ENCODE measurements around the gene NID2.

Gene NID2

DNA sequence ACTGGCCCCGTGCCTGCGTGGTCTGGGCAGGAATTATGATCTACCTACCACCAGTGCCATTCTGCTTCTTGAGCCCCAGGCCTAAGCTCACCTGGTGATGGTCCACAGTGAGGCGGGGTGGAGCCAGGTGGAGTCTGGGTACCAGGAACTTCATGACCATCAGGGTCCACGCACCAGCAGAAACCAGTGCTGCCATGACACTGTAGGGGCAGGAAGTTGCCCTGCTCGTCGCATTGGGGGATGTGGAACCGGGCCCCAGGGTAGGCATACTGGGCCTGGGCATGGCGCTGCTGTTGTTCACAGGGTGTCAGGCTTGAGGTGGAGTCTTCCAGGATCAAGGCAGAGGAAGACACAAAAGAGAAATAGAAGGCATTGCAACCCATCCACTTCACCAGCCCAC lies 49.9 kb downstream of the NID2 start:
- Histone ChIP-seq H3K27me3 (ENCODE audit: insufficient read depth, low read length) (no peaks in the 10 kb centered on the region), H3K36me3 (ENCODE audit: insufficient read depth, low read depth, low read length) (no peaks in the 10 kb centered on the region), H3K4me3 (ENCODE audit: low read length) (no peak overlapping the region), H3K9me3 (ENCODE audit: insufficient read depth, low read depth, low read length) (no peaks in the 10 kb centered on the region), H3K27ac (ENCODE audit: low read length) (no peak overlapping the region), H3K9ac (ENCODE audit: low read depth, low read length) (no peak overlapping the region), H3K4me1 (ENCODE audit: insufficient read depth, low read length) (peaks cover 11% of the 10 kb centered on the region; the same call in 1 of the 2 replicates)

DNA sequence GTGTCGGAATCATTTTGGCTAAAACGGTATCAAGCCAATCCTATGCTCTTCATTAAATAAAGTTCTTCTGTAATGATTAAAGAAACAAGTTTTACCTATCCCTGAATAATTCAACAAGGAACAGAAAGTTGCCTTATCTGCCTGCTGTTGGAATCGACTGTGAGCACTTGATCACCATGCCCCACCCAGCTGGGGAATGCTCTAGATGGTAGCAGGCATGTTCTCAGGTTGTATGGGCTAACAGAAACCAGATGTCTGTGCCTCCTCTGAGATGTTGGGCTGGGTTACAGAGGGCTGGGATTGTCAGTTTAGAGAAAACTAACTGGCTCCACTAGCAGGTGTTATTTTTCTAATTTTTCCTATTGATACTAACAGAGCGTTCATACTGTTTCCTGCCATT lies 50.6 kb downstream of the NID2 start:
- Histone ChIP-seq H3K4me1 (ENCODE audit: insufficient read depth, low read length) (peaks cover 11% of the 10 kb centered on the region), H3K36me3 (ENCODE audit: insufficient read depth, low read depth, low read length) (no peaks in the 10 kb centered on the region), H3K9ac (ENCODE audit: low read depth, low read length) (no peak overlapping the region), H3K27ac (ENCODE audit: low read length) (no peak overlapping the region), H3K9me3 (ENCODE audit: insufficient read depth, low read depth, low read length) (no peaks in the 10 kb centered on the region), H3K27me3 (ENCODE audit: insufficient read depth, low read length) (no peaks in the 10 kb centered on the region), H3K4me3 (ENCODE audit: low read length) (no peak overlapping the region)

DNA sequence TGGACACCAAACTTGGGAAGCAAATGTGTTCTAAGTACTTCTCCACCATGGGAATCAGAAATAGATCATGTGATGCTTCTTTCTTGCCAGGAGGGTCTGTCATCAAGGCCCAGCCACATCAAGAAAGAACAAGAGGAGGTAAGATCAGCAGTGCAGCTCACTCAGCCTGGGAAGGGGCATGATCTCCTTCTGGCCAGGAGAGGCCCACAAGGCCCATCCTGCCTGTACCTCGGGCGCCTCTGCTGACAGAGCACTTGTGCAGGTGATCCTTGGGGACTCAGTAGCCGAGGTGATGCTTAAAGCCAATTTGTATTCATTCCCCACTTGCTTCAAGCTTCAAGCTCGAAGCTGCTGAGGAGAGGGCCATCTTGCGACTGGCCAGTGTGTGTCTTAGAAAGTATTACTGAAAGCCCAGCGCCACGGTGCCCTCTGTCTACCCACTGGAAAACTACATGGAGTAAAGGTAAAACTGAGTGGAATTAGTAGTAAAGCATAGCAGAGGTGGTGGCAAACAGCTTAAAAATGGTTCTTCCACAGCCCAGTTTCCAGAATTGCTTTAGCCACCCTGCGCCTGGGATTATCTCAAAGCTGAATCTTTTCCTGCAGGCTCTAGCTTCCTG lies 53.3 kb downstream of the NID2 start:
- Histone ChIP-seq H3K4me3 (ENCODE audit: low read length) (no peak overlapping the region), H3K9ac (ENCODE audit: low read depth, low read length) (no peak overlapping the region), H3K36me3 (ENCODE audit: insufficient read depth, low read depth, low read length) (peaks cover 17% of the 10 kb centered on the region), H3K9me3 (ENCODE audit: insufficient read depth, low read depth, low read length) (no peaks in the 10 kb centered on the region), H3K27ac (ENCODE audit: low read length) (no peak overlapping the region), H3K4me1 (ENCODE audit: insufficient read depth, low read length) (peaks cover 8% of the 10 kb centered on the region), H3K27me3 (ENCODE audit: insufficient read depth, low read length) (no peaks in the 10 kb centered on the region)

DNA sequence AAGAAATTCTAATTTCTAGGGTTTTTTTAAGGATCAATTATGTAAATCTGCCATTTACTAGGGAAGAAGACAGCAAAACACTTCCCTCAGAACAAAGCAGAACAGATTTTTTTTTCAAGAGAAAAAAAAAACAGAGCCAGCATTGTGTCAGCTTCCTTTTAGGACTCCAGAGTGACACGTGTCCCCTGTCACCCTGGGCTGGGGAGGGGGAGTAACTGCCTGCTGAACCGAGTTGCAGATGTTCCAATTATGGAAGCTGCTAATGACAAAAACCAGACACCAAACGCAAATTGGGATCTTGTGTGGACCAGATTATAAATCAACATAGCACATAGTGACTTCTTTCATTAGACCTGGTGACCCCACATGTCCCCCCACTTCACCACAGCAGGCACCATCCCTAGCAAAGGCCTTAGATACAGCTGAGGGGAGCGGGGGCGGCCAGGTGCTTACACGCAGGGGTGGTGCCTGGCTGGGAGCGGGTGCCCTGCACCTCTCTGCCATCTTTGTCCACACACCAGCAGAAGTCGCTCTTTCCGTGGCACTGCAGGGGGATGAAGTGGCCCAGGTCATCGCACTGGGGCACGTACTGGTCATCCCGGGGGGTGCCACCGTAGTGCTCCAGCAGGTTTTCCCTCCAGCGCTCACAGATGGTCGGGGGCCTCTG lies 54.1 kb downstream of the NID2 start:
- Histone ChIP-seq H3K9ac (ENCODE audit: low read depth, low read length) (no peak overlapping the region), H3K36me3 (ENCODE audit: insufficient read depth, low read depth, low read length) (peaks cover 25% of the 10 kb centered on the region), H3K27me3 (ENCODE audit: insufficient read depth, low read length) (no peaks in the 10 kb centered on the region), H3K4me3 (ENCODE audit: low read length) (no peak overlapping the region), H3K4me1 (ENCODE audit: insufficient read depth, low read length) (peaks cover 8% of the 10 kb centered on the region), H3K27ac (ENCODE audit: low read length) (no peak overlapping the region), H3K9me3 (ENCODE audit: insufficient read depth, low read depth, low read length) (no peaks in the 10 kb centered on the region)

DNA sequence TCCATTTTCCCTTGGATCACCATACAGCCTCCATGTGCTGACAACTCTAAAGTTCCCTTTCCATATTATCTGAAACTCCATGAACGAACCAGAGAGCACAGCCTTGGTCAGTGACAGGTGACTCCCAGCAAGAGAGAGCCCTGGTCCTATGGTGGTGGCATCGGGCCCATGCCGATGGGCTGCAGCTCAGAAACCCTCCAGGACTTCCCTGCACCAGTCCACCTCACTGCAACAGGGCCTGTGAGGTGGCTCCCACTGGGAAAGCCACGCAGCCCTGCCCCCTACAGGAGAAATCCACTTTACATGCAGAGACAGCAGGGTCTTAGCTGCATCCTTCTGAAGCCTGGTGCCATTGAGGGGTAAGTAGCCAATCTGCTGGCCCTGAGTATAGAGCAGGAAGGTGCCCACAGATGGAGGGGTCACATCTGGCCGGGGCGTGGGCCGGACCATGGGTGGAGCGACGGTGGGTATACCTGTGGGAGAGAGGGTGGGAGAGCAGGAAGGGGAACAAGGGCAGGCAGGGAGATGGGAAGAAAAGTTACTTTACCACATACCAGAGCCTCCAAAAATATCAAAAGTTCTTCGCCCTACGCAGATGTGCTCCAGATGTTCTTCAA lies 54.8 kb downstream of the NID2 start:
- H3K4me3 ChIP-seq (ENCODE audit: low read length): no peak overlapping the region
- H3K27ac ChIP-seq (ENCODE audit: low read length): no peak overlapping the region
- peaks cover 8% of the 10 kb centered on the region for H3K4me1 ChIP-seq (ENCODE audit: insufficient read depth, low read length)
- H3K36me3 ChIP-seq (ENCODE audit: insufficient read depth, low read depth, low read length): peaks cover 31% of the 10 kb centered on the region
- H3K9ac ChIP-seq (ENCODE audit: low read depth, low read length): no peak overlapping the region
- H3K9me3 ChIP-seq (ENCODE audit: insufficient read depth, low read depth, low read length): no peaks in the 10 kb centered on the region
- H3K27me3 ChIP-seq (ENCODE audit: insufficient read depth, low read length): no peaks in the 10 kb centered on the region

DNA sequence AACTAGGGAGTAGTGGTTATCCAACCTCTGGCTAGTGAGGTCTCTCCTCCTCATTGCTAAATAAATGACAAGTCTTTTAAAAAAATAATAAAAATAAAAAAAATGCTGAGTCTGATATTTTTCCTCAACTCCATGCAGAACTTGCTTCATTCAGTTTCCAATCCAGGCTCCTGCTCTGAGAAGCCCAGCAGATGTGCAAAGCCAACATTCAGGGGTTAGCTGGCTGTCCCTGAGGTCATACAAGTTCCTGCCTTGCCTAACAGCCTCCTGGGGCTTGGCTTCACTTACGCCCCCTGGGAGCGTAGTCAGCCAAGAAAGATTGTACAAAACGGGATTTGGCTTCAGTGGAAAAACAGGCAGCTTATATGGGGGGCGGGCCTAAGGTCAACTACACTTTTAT lies 56.2 kb downstream of the NID2 start:
- peaks cover 46% of the 10 kb centered on the region for H3K36me3 ChIP-seq (ENCODE audit: insufficient read depth, low read depth, low read length)
- H3K9ac ChIP-seq (ENCODE audit: low read depth, low read length): no peak overlapping the region
- peaks cover 8% of the 10 kb centered on the region for H3K4me1 ChIP-seq (ENCODE audit: insufficient read depth, low read length)
- H3K27me3 ChIP-seq (ENCODE audit: insufficient read depth, low read length): no peaks in the 10 kb centered on the region
- no peak overlapping the region for H3K4me3 ChIP-seq (ENCODE audit: low read length)
- no peaks in the 10 kb centered on the region for H3K9me3 ChIP-seq (ENCODE audit: insufficient read depth, low read depth, low read length)
- H3K27ac ChIP-seq (ENCODE audit: low read length): no peak overlapping the region

DNA sequence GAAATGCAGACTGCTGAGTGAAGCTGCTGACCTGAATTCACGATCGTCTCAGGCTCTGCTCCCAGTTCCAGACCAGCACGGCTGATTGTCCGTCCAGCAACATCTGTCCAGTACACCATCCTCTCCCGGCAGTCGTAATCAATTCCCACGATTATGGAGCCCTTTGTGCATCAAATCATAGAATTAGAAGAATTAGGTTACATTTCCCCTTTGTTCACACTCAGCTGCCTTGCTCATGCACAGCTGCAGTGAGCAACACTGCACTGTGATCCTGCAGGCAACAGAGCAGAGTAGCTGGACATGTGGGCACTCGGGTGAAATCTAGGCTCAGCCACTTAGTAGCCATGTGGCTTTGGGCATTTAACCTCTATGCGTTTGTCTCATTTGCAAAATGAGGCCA lies 57.3 kb downstream of the NID2 start:
- Histone ChIP-seq H3K36me3 (ENCODE audit: insufficient read depth, low read depth, low read length) (peaks cover 57% of the 10 kb centered on the region), H3K4me3 (ENCODE audit: low read length) (no peak overlapping the region), H3K4me1 (ENCODE audit: insufficient read depth, low read length) (peaks cover 8% of the 10 kb centered on the region), H3K9ac (ENCODE audit: low read depth, low read length) (no peak overlapping the region), H3K9me3 (ENCODE audit: insufficient read depth, low read depth, low read length) (no peaks in the 10 kb centered on the region), H3K27ac (ENCODE audit: low read length) (no peak overlapping the region), H3K27me3 (ENCODE audit: insufficient read depth, low read length) (no peaks in the 10 kb centered on the region)

DNA sequence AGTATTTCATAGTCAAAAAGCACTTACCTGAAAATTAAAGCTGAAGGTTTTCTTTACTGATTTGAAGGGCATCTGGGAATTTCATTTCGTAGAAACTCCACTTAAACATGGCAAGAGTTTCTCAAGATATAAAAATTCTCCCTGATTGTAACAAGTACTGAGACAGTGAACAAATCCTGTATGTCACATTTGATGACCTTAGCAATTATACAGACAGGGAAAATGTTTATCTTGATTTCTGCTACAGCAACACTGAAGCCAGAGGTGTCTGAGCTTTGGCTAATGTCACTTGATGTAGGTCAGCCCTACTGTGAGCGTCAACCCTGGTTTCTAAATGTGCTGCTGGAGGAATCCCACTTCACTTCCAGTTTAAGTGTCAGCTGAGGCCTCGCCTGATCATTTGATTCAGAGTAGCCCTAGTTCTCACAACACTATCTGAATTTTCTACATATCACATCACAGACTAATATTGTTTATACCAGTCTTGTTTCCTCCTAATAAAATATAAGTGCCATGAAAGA lies 58.6 kb downstream of the NID2 start:
- Histone ChIP-seq H3K27ac (ENCODE audit: low read length) (no peak overlapping the region), H3K27me3 (ENCODE audit: insufficient read depth, low read length) (no peaks in the 10 kb centered on the region), H3K4me3 (ENCODE audit: low read length) (no peak overlapping the region), H3K9me3 (ENCODE audit: insufficient read depth, low read depth, low read length) (no peaks in the 10 kb centered on the region), H3K9ac (ENCODE audit: low read depth, low read length) (no peak overlapping the region), H3K36me3 (ENCODE audit: insufficient read depth, low read depth, low read length) (peaks cover 70% of the 10 kb centered on the region), H3K4me1 (ENCODE audit: insufficient read depth, low read length) (peaks cover 8% of the 10 kb centered on the region)

DNA sequence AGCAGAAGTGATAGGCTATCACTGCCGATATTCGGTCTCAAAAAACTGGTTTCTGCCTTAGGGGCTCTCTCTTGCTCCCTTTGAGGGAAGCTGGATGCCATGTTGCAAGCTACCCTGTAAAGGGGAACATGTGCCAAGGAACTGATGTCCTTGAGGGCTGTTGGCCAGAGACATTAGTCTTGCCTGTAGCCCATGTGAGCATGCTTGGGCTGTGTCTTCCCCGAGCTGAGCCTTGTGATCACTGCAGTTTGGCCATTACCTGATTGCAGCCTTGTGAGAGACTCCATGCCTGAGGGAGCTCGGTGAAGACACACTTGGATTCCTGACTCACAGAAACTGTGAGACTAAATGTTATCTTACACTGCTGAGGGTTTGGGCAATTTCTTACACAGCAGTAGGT lies 60.7 kb downstream of the NID2 start:
- Histone ChIP-seq H3K4me3 (ENCODE audit: low read length) (no peak overlapping the region), H3K27ac (ENCODE audit: low read length) (no peak overlapping the region), H3K27me3 (ENCODE audit: insufficient read depth, low read length) (no peaks in the 10 kb centered on the region), H3K4me1 (ENCODE audit: insufficient read depth, low read length) (peaks cover 5% of the 10 kb centered on the region; the same call in 1 of the 2 replicates), H3K9ac (ENCODE audit: low read depth, low read length) (no peak overlapping the region), H3K36me3 (ENCODE audit: insufficient read depth, low read depth, low read length) (peaks cover 91% of the 10 kb centered on the region), H3K9me3 (ENCODE audit: insufficient read depth, low read depth, low read length) (no peaks in the 10 kb centered on the region)

DNA sequence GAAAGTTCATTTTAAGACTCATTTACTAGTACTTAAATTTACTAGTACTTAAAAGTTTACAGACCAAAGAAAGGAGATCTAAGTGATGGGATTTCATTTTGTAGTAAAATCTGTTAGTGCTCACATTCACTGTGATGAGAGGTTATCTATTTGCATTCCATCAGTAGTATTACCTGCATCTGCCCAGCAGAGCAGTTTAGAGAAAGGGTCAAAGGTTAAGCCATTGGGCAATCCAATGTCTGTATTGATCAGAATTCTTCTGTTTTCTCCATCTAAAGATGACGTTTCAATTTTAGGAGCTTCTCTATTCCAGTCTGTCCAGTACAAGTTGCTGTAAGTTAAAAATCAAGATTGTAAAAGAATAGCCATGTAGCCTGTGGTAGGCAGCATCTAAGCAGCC lies 61.2 kb downstream of the NID2 start:
- no peaks in the 10 kb centered on the region for H3K9me3 ChIP-seq (ENCODE audit: insufficient read depth, low read depth, low read length)
- H3K4me3 ChIP-seq (ENCODE audit: low read length): no peak overlapping the region
- H3K27ac ChIP-seq (ENCODE audit: low read length): no peak overlapping the region

DNA sequence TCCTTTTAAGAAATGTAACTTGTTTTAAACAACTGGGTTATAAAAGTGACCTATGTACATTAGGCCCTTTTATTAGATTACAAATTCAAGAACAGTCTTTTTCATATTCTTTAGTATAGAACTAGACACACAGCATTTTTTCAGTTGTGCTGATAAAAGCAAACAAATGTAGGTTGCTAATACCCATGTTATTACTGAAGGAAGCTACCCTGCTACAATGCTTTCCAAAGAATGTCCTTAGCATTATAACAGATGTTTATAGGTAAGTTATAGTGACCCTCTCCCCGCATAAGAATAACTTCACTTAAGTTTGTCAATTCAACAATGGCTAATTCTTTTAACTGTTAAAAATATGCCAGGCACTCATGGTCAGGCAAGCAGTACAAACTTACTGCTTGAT lies 61.6 kb downstream of the NID2 start:
- no peaks in the 10 kb centered on the region for H3K4me1 ChIP-seq (ENCODE audit: insufficient read depth, low read length)
- H3K27ac ChIP-seq (ENCODE audit: low read length): no peak overlapping the region
- H3K4me3 ChIP-seq (ENCODE audit: low read length): no peak overlapping the region
- H3K9ac ChIP-seq (ENCODE audit: low read depth, low read length): no peak overlapping the region
- H3K9me3 ChIP-seq (ENCODE audit: insufficient read depth, low read depth, low read length): no peaks in the 10 kb centered on the region
- H3K27me3 ChIP-seq (ENCODE audit: insufficient read depth, low read length): no peaks in the 10 kb centered on the region
- peaks cover 100% of the 10 kb centered on the region for H3K36me3 ChIP-seq (ENCODE audit: insufficient read depth, low read depth, low read length)

More for the DNA sequence above, 61.2 kb downstream of the NID2 start:
- H3K9ac ChIP-seq (ENCODE audit: low read depth, low read length): no peak overlapping the region
- H3K27me3 ChIP-seq (ENCODE audit: insufficient read depth, low read length): no peaks in the 10 kb centered on the region
- peaks cover under 1% of the 10 kb centered on the region; the same call in 1 of the 2 replicates for H3K4me1 ChIP-seq (ENCODE audit: insufficient read depth, low read length)
- H3K36me3 ChIP-seq (ENCODE audit: insufficient read depth, low read depth, low read length): peaks cover 96% of the 10 kb centered on the region

DNA sequence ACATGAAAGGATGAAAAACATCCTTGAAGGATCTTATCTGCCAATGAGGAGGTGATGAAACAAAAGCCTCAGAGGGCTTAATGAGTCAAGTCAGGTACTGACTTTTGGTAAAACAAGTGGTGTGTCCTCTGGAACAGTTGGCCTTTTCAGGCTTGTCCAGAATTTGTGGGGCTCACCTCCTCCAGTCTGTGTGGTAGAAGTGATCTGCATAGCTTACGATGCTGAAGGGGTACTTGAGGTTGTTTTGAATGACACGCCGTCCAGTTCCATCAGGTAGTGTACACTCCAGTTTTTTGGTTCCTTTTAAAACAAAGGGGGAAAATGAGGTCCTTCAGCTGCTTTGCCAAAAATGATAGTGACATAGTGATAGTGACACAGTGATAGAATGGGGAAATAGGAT lies 62.5 kb downstream of the NID2 start:
- peaks cover 100% of the 10 kb centered on the region for H3K36me3 ChIP-seq (ENCODE audit: insufficient read depth, low read depth, low read length)
- H3K9ac ChIP-seq (ENCODE audit: low read depth, low read length): no peak overlapping the region
- no peaks in the 10 kb centered on the region for H3K9me3 ChIP-seq (ENCODE audit: insufficient read depth, low read depth, low read length)
- no peaks in the 10 kb centered on the region for H3K4me1 ChIP-seq (ENCODE audit: insufficient read depth, low read length)
- H3K4me3 ChIP-seq (ENCODE audit: low read length): no peak overlapping the region
- H3K27ac ChIP-seq (ENCODE audit: low read length): no peak overlapping the region
- H3K27me3 ChIP-seq (ENCODE audit: insufficient read depth, low read length): no peaks in the 10 kb centered on the region
